H9 (cell line): ENCODE data around the gene SLC7A4. TPM values are rescaled to one million over a fixed set of nuclear protein-coding genes. Genes with fewer than 3 reads are reported as not detected.

Experiments used
- DNase-seq: peaks from one replicate; pipeline ENCODE4 v3.0.0-alpha.2; 2017
- H2AFZ ChIP-seq: one replicate; pipeline ENCODE4 v1.6.1; 2013; ENCODE audit warnings: mild to moderate bottlenecking, low read length, control low read depth, moderate library complexity
- H2AK5ac ChIP-seq: 2 replicates; pipeline ENCODE4 v1.6.1; 2013; ENCODE audit warnings: low read length, control low read depth, mixed read lengths; ENCODE audit not compliant: insufficient read length
- H2BK120ac ChIP-seq: one replicate; pipeline ENCODE4 v1.6.1; 2013; ENCODE audit warnings: low read depth, mild to moderate bottlenecking, low read length, control low read depth, inconsistent platforms; ENCODE audit not compliant: poor library complexity, severe bottlenecking
- H2BK12ac ChIP-seq: 2 replicates; pipeline ENCODE4 v1.6.1; 2013; ENCODE audit warnings: low read length, control low read depth, mixed read lengths, low read depth; ENCODE audit not compliant: insufficient read length
- H2BK15ac ChIP-seq: 2 replicates; pipeline ENCODE4 v1.6.1; 2013; ENCODE audit warnings: low read depth, low read length, control low read depth
- H2BK20ac ChIP-seq: one replicate; pipeline ENCODE4 v1.6.1; 2013; ENCODE audit warnings: low read depth, mild to moderate bottlenecking, low read length, control low read depth, inconsistent platforms; ENCODE audit not compliant: poor library complexity, severe bottlenecking
- H2BK5ac ChIP-seq: 2 replicates; pipeline ENCODE4 v1.6.1; 2013; ENCODE audit warnings: low read length, control low read depth, mixed read lengths; ENCODE audit not compliant: insufficient read length
- H3K14ac ChIP-seq: 2 replicates; pipeline ENCODE4 v1.6.1; 2013; ENCODE audit warnings: low read length, control low read depth; ENCODE audit not compliant: insufficient read depth
- H3K18ac ChIP-seq: 2 replicates; pipeline ENCODE4 v1.6.1; 2013; ENCODE audit warnings: low read depth, mild to moderate bottlenecking, mixed read lengths, low read length, control low read depth; ENCODE audit not compliant: insufficient read length
- H3K23ac ChIP-seq: 2 replicates; pipeline ENCODE4 v1.6.1; 2013; ENCODE audit warnings: low read length, control low read depth, mixed read lengths, low read depth; ENCODE audit not compliant: insufficient read length
- H3K23me2 ChIP-seq: 2 replicates; pipeline ENCODE4 v1.6.1; 2013; ENCODE audit warnings: low read depth, mild to moderate bottlenecking, mixed read lengths, low read length, control low read depth; ENCODE audit not compliant: insufficient read length, poor library complexity, severe bottlenecking
- H3K27ac ChIP-seq: 2 replicates; pipeline ENCODE4 v1.5.1; 2013; ENCODE audit warnings: low read length, control low read depth, mixed read lengths, low read depth; ENCODE audit not compliant: insufficient read length
- H3K27me3 ChIP-seq: 2 replicates; pipeline ENCODE4 v1.6.1; 2013; ENCODE audit warnings: low read length, control low read depth, inconsistent platforms; ENCODE audit not compliant: insufficient read depth
- H3K4ac ChIP-seq: 2 replicates; pipeline ENCODE4 v1.6.1; 2013; ENCODE audit warnings: low read depth, mild to moderate bottlenecking, control low read depth, inconsistent platforms, low read length, moderate library complexity
- H3K4me1 ChIP-seq: 2 replicates; pipeline ENCODE4 v1.6.1; 2013; ENCODE audit warnings: low read length, control low read depth, inconsistent platforms; ENCODE audit not compliant: insufficient read depth
- H3K4me2 ChIP-seq: 2 replicates; pipeline ENCODE4 v1.6.1; 2013; ENCODE audit warnings: low read length, control low read depth, mixed read lengths; ENCODE audit not compliant: insufficient read length, insufficient read depth
- H3K56ac ChIP-seq: 2 replicates; pipeline ENCODE4 v1.6.1; 2013; ENCODE audit warnings: low read depth, mild to moderate bottlenecking, mixed read lengths, low read length, control low read depth; ENCODE audit not compliant: insufficient read length
- H3K79me1 ChIP-seq: 2 replicates; pipeline ENCODE4 v1.6.1; 2013; ENCODE audit warnings: low read depth, mild to moderate bottlenecking, moderate library complexity, low read length, control low read depth, inconsistent platforms; ENCODE audit not compliant: insufficient read depth, poor library complexity, severe bottlenecking
- H3K79me2 ChIP-seq: 2 replicates; pipeline ENCODE4 v1.6.1; 2013; ENCODE audit warnings: low read length, control low read depth, inconsistent platforms; ENCODE audit not compliant: insufficient read depth
- H3K9ac ChIP-seq: 2 replicates; pipeline ENCODE4 v1.6.1; 2013; ENCODE audit warnings: low read length, control low read depth, mixed read lengths; ENCODE audit not compliant: insufficient read length; ENCODE audit errors: extremely low read depth
- H3K9me3 ChIP-seq: one replicate; pipeline ENCODE4 v1.6.1; 2013; ENCODE audit warnings: low read depth, low read length, inconsistent platforms; ENCODE audit not compliant: control insufficient read depth
- H3T11ph ChIP-seq: one replicate; pipeline ENCODE4 v1.6.1; 2013; ENCODE audit warnings: mild to moderate bottlenecking, low read length, control low read depth, inconsistent platforms
- H4K20me1 ChIP-seq: one replicate; pipeline ENCODE4 v1.6.1; 2013; ENCODE audit not compliant: control insufficient read depth, insufficient read length, insufficient read depth
- H4K5ac ChIP-seq: 2 replicates; pipeline ENCODE4 v1.6.1; 2013; ENCODE audit warnings: low read depth, mild to moderate bottlenecking, mixed read lengths, low read length, control low read depth; ENCODE audit not compliant: insufficient read length
- H4K8ac ChIP-seq: replicated peaks from 2 replicates; pipeline ENCODE4 v1.6.1; 2013; ENCODE audit warnings: low read length, control low read depth, mixed read lengths, low read depth; ENCODE audit not compliant: insufficient read length
- H4K91ac ChIP-seq: 2 replicates; pipeline ENCODE4 v1.6.1; 2013; ENCODE audit warnings: low read depth, mild to moderate bottlenecking, moderate library complexity, mixed read lengths, low read length, control low read depth; ENCODE audit not compliant: insufficient read length
- H3K27ac Mint-ChIP-seq, 3 experiments: 2 replicates in 2 of 3; 3 replicates in 1 of 3; pipeline ENCODE4 v1.8.0; 2020 to 2021; ENCODE audit warnings: mixed read lengths in 3 of 3, mild to moderate bottlenecking in 1 of 3, moderate library complexity in 1 of 3
- H3K27me3 Mint-ChIP-seq: 2 replicates; pipeline ENCODE4 v1.8.0; 2021; ENCODE audit warnings: low read depth, mild to moderate bottlenecking, moderate library complexity, mixed read lengths
- H3K36me3 Mint-ChIP-seq, 3 experiments: 2 replicates in 2 of 3; 3 replicates in 1 of 3; pipeline ENCODE4 v1.8.0; 2020 to 2021; ENCODE audit warnings: low read depth in 3 of 3, mixed read lengths in 3 of 3; ENCODE audit not compliant: insufficient read depth in 1 of 3
- H3K4me1 Mint-ChIP-seq, 2 experiments: 2 replicates each; pipeline ENCODE4 v1.8.0; 2020; ENCODE audit warnings: mixed read lengths in 2 of 2
- H3K4me3 Mint-ChIP-seq, 2 experiments: 2 replicates in 1 of 2; 3 replicates in 1 of 2; pipeline ENCODE4 v1.8.0; 2020 to 2021; ENCODE audit warnings: mild to moderate bottlenecking in 2 of 2, mixed read lengths in 2 of 2, moderate library complexity in 1 of 2
- H3K9me3 Mint-ChIP-seq, 2 experiments: 2 replicates in 1 of 2; 3 replicates in 1 of 2; pipeline ENCODE4 v1.8.0; 2020; ENCODE audit warnings: mild to moderate bottlenecking in 2 of 2, mixed read lengths in 2 of 2, moderate library complexity in 1 of 2
- WGBS: extraction: QIAGEN DNeasy Blood & Tissue Kit; methylation state at CpG from one replicate; pipeline ENCODE4 v1.1.7; 2013; ENCODE audit warnings: missing lambda C conversion rate, low lambda C conversion rate, mixed read lengths; ENCODE audit not compliant: insufficient read length; ENCODE audit errors: extremely low coverage; 5-methylcytosine and 5-hydroxymethylcytosine counted together
- total RNA-seq: library from RNA; stranded (reverse); gene quantifications from 2 replicates; pipeline ENCODE4 v1.2.1, GENCODE V29; 2021
- TF ChIP-seq, protein P1 (sequence below): fragments of 200-600 bp; sonication (generic); conservative IDR thresholded peaks from 3 replicates; pipeline ENCODE4 v1.8.0; 2021; ENCODE audit warnings: antibody characterized with exemption, mild to moderate bottlenecking

SLC7A4 gene
- total RNA-seq, 1 experiment from 2014 or later = 0.09 TPM

DNA sequence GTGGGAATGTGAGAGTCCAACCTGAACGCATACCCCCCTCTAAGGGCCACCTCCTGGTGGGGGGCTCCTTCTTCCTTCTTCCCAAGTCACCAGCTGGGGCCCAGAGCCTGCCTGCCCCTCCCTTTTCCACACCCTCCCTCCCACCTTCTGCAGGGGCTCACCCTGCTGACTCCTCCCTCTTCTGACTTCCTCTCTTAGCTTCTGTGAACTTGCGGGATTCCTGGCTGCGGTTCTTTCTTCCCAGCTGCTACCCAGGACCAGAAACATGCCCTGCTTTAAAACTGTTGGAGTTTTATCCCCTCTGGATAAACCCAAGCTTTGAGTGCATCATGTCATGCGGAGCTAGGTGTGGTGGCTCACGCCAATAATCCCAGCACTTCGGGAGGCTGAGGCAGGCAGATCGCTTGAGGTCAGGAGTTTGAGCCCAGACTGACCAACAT is 23.5 kb upstream of the SLC7A4 start:
- Histone ChIP-seq H3K79me2 (no peaks in the 10 kb centered on the region), H4K20me1 (no peaks in the 10 kb centered on the region), H3K4ac (no peak overlapping the region), H2BK5ac (no peak overlapping the region), H3K14ac (no peak overlapping the region), H3K18ac (no peak overlapping the region), H3K4me1 (peaks cover 5% of the 10 kb centered on the region; the same call in 1 of the 2 replicates), H4K91ac (no peak overlapping the region), H3K56ac (no peak overlapping the region), H3K9me3 (no peaks in the 10 kb centered on the region), H4K5ac (no peak overlapping the region), H3K79me1 (no peaks in the 10 kb centered on the region), H2BK120ac (no peak overlapping the region), H2BK12ac (no peak overlapping the region), H3K9ac (no peak overlapping the region), H2BK20ac (no peak overlapping the region), H3T11ph (no peak overlapping the region), H2AK5ac (no peak overlapping the region), H3K27ac (no peak overlapping the region), H3K23me2 (no peaks in the 10 kb centered on the region), H3K23ac (no peak overlapping the region), H3K4me2 (no peak overlapping the region), H3K27me3 (no peaks in the 10 kb centered on the region), H2BK15ac (no peak overlapping the region), H2AFZ (no peak overlapping the region), H4K8ac (no peak overlapping the region)
- peak; percentile 60 for DNase-seq
- TF ChIP-seq, protein P1, sequence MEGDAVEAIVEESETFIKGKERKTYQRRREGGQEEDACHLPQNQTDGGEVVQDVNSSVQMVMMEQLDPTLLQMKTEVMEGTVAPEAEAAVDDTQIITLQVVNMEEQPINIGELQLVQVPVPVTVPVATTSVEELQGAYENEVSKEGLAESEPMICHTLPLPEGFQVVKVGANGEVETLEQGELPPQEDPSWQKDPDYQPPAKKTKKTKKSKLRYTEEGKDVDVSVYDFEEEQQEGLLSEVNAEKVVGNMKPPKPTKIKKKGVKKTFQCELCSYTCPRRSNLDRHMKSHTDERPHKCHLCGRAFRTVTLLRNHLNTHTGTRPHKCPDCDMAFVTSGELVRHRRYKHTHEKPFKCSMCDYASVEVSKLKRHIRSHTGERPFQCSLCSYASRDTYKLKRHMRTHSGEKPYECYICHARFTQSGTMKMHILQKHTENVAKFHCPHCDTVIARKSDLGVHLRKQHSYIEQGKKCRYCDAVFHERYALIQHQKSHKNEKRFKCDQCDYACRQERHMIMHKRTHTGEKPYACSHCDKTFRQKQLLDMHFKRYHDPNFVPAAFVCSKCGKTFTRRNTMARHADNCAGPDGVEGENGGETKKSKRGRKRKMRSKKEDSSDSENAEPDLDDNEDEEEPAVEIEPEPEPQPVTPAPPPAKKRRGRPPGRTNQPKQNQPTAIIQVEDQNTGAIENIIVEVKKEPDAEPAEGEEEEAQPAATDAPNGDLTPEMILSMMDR = no peak
- H3K4me3 Mint-ChIP-seq = no peak overlapping the region
- H3K27ac Mint-ChIP-seq = peak overlapping the region in 1 of 3 experiments; percentile 44; a peak in 1 of 7 replicates
- no peaks in the 10 kb centered on the region; a peak in 1 of 5 replicates for H3K9me3 Mint-ChIP-seq
- peaks cover 7% of the 10 kb centered on the region for H3K27me3 Mint-ChIP-seq
- WGBS = no CpG with 5 or more reads among the region's 7 CpGs
- no peaks in the 10 kb centered on the region for H3K36me3 Mint-ChIP-seq
- peaks cover 26 to 37% of the 10 kb centered on the region in 2 experiments for H3K4me1 Mint-ChIP-seq
